ENCODE data around the gene PSMD1.

PSMD1 gene

GRCh38 chr2:231218366-231218765, 161.7 kb downstream of the PSMD1 start:
- no peak for DNase-seq

GRCh38 chr2:231219289-231219688, 162.6 kb downstream of the PSMD1 start:
- DNase-seq: no peak

GRCh38 chr2:231221761-231222160, 165.1 kb downstream of the PSMD1 start:
- no peak for DNase-seq
